ENCODE results near the gene DNAL1.
A peak's percentile ranks its signal among the peaks of the same experiment; 100 is the strongest.
"Not testable (repeated sequence)": the region's sequence is repeated elsewhere in the genome, so short reads cannot be mapped to it uniquely, and the experiment has no call there.

The DNAL1 gene, protein sequence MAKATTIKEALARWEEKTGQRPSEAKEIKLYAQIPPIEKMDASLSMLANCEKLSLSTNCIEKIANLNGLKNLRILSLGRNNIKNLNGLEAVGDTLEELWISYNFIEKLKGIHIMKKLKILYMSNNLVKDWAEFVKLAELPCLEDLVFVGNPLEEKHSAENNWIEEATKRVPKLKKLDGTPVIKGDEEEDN

DNA sequence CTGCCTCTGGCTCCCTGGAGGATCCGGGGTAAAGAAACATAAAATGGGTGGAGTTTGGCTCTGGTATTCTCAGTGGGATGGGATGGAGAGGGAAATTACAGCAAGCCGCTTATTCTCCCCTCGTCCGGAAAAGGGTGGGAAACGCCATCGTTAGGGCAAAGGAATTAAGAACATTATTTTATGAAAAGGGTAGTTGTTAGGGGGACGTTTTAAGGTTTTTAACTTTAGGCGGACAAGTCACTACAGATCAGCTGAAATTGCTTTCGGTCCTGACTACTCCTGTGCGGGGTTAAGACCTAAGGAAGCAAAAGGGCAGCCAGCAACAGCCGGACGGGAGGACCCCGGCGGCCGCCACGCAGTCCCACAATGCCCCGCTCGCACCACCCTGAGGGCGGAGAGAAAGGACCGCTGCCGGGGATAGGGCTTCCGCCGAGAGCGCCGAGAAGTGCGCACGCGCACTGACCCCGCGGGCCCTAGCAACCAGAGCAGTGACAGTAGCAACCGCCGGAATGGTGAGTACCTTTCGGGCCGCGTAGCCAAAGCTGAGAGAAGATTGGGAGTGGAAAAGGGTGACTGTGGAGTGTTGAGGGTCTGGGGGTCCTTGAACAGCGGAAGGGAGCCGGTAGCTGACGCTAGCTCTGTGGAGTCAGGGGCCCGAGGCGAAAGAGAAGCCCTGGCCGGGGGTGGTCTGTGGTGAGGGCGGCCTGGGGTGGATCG lies at the start of gene DNAL1:
TSS of gene DNAL1 (plus strand) at position 456 of the 717 bp plus-strand sequence. CDS start at position 510, 54 bp downstream.
- DNase-seq = peak; percentile 91

DNA sequence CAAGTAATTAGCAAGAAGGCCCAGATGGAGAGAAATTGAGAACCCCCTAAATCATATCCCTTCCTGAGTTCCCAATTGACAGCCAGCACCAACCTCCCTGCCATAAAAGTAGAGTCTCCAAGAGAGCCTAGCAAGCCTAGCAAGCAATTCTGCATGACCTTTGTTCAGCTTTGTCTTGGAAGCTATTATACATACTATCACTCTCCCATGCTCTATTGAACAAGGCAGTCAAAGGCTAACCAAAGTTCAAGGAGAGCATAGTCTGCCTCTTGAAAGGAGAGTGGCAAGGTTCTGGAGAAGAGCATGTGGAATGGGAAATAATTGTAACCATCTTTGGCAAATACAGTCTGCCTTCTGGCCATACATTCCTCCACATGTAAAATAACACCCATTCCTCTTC lies 45.3 kb upstream of the DNAL1 start:
- DNase-seq = no peak

- no peak for DNase-seq
Observed at GRCh38 chr14:73602994-73603393, 41.8 kb upstream of the DNAL1 start.

- DNase-seq = no peak
Observed at GRCh38 chr14:73606271-73606670, 38.5 kb upstream of the DNAL1 start.

GRCh38 chr14:73607241-73607640 lies 37.5 kb upstream of the DNAL1 start:
- DNase-seq = no peak

- no peak for DNase-seq
Observed at GRCh38 chr14:73610687-73611086, 34.1 kb upstream of the DNAL1 start.

DNA sequence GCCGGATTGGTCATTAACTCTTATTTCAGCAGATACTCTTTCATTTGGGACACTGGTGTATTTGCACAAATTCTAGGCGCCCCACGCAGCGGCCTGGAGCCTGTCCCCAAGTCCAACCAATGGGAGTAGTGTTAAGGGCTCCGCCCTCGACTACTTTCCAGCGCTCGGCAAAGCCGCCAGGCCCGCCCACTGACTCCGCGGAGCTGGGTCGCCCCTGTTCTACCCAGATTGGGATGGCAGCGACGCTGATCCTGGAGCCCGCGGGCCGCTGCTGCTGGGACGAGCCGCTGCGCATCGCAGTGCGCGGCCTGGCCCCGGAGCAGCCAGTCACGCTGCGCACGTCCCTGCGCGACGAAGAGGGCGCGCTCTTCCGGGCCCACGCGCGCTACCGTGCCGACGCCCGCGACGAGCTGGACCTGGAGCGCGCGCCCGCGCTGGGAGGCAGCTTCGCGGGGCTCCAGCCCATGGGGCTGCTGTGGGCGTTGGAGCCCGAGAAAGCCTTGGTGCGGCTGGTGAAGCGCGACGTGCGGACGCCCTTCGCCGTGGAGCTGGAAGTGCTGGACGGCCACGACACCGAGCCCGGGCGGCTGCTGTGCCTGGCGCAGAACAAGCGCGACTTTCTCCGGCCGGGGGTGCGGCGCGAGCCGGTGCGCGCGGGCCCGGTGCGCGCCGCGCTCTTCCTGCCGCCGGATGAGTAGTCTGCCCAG lies 32.3 kb upstream of the DNAL1 start, which contains the start of gene ACOT6:
TSS of gene ACOT6 (plus strand) at position 179 of the 707 bp plus-strand sequence. CDS start at position 234, 55 bp downstream.
- DNase-seq = peak; percentile 65

- no peak for DNase-seq
Observed at GRCh38 chr14:73613046-73613383, 31.8 kb upstream of the DNAL1 start.

- no peak for DNase-seq
Observed at GRCh38 chr14:73613419-73613963, 31.3 kb upstream of the DNAL1 start.

DNA sequence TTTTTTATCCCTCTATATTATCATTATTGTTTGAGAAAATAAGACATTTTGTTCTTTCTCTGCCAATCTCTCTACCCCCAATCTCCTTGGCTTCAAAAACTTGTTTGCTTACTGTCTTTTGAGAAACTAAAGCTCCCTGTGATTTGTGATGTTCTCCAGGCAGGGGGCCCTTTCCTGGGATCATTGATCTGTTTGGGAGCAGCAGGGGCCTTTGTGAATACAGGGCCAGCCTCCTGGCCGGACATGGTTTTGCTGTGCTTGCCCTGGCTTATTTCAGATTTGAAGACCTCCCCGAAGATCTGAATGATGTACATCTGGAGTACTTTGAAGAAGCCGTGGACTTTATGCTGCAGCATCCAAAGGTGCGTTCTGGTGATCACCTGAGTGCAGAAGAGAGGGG lies 28.0 kb upstream of the DNAL1 start:
- no peak for DNase-seq

GRCh38 chr14:73619524-73619923 lies 25.3 kb upstream of the DNAL1 start:
- DNase-seq = no peak

DNA sequence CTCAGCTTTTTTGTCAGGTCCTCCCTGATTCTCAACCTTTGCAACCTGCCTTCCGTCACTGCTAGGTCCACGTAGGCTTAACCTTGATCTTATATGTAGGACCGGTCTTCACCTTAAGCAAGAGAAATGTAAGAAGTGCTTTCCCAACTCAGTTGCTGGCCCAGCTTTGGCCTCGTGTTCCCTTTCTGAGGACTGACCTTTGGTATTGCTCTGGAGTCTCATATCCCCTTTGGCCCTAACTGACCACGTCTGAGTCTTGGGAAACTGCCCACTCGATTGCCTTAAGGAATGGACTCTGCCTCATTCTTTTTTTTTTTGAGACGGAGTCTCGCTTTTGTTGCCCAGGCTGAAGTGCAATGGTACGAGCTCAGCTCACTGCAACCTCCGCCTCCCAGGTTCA lies 24.5 kb upstream of the DNAL1 start:
- DNase-seq = no peak

- no peak for DNase-seq
Observed at GRCh38 chr14:73623504-73624054, 21.2 kb upstream of the DNAL1 start.

DNA sequence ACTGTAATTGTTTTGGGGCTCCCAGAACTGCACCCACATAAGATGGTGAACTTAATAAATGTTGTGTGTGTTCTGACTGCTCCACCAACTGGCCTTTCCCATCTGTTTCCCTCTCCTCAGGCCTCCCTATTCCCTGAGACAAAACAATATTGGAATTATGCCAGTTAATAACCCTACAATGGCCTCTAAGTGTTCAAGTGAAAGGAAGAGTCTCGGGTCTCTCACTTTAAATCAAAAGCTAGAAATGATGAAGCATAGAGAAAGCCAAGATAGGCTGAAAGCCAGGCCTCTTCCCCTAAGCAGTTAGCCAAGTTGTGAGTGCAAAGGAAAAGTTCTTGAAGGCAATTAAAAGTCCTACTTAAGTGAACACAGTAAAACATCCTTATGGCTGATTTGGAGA lies 19.1 kb upstream of the DNAL1 start:
- no peak for DNase-seq

DNA sequence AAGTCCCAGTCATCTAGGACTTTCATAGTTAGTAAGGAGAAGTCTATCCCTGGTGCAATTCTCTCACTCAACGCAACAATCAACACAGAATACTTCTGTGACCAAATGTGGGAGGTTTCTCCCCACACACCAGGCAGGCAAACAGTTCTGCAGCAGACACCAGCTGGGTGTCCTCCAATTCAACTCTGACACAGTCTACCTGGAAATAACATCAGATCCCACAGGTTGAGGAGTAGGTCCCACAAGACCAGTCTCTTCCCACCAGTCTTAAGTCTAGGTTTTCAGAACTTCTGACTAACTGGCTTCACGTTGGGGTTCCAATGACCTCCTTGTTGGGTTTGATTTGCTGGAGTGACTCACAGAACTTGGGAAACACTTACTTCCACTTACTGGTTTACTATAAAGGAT lies 17.6 kb upstream of the DNAL1 start:
- no peak for DNase-seq

- DNase-seq = no peak
Observed at GRCh38 chr14:73630009-73630780, 14.6 kb upstream of the DNAL1 start.

- peak; percentile 44 for DNase-seq
Observed at GRCh38 chr14:73633116-73634010, 11.4 kb upstream of the DNAL1 start.

- peak; percentile 8 for DNase-seq
Observed at GRCh38 chr14:73634011-73634833, 10.6 kb upstream of the DNAL1 start.

GRCh38 chr14:73636355-73636754 lies 8.4 kb upstream of the DNAL1 start:
- DNase-seq = not testable (repeated sequence)

DNA sequence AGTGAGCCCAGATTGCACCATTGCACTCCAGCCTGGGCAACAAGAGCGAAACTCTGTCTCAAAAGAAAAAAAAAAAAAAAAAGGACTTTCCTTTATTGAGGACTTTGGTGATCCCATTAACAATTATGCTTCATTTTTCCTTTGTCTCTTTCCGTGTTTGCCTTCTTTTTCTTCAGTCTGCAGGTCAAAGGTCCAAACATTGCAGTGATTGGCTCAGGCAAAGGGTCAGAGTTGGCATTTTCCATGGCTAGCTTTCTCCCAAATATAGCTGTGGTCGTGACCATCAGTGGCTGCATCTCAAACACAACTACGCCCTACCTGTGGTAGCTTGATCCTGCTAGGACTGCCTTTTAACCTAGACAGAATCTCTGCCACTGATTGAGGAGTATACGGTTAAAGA lies 7.0 kb upstream of the DNAL1 start:
- DNase-seq = no peak

Measured in stimulated activated CD4-positive, alpha-beta T cell treated with anti-CD3 and anti-CD28 coated beads, Interleukin-4, amount 100 ng/mL, for 1 hour (primary cell).